Chondrocyte (in vitro differentiated cells): ENCODE measurements around the gene ARPC1B. TPM values are rescaled to one million over a fixed set of nuclear protein-coding genes. Genes with fewer than 3 reads are reported as not detected.
A peak's percentile ranks its signal among the peaks of the same experiment; 100 is the strongest.

Experiments used
- DNase-seq: peaks from one replicate; pipeline ENCODE4 v3.0.0; 2021; ENCODE audit warnings: mixed read lengths, low spot score
- H3K27ac Mint-ChIP-seq: one replicate; pipeline ENCODE4 v1.8.0; 2021; ENCODE audit warnings: mild to moderate bottlenecking, moderate library complexity, mixed read lengths; ENCODE audit not compliant: unreplicated experiment
- H3K27me3 Mint-ChIP-seq: 2 replicates; pipeline ENCODE4 v1.8.0; 2021; ENCODE audit warnings: low read depth, mixed read lengths
- H3K36me3 Mint-ChIP-seq: 2 replicates; pipeline ENCODE4 v1.8.0; 2021; ENCODE audit warnings: low read depth, mixed read lengths
- H3K4me1 Mint-ChIP-seq: 2 replicates; pipeline ENCODE4 v1.8.0; 2021; ENCODE audit warnings: low read depth, mild to moderate bottlenecking, mixed read lengths
- H3K4me3 Mint-ChIP-seq: one replicate; pipeline ENCODE4 v1.8.0; 2021; ENCODE audit warnings: mild to moderate bottlenecking, moderate library complexity, mixed read lengths; ENCODE audit not compliant: unreplicated experiment
- H3K9me3 Mint-ChIP-seq: 2 replicates; pipeline ENCODE4 v1.8.0; 2021; ENCODE audit warnings: low read depth, mixed read lengths
- CTCF ChIP-seq: fragments of 200-600 bp; sonication (generic); IDR thresholded peaks from 2 replicates; pipeline ENCODE4 v1.5.0; 2021; ENCODE audit warnings: antibody characterized with exemption, mild to moderate bottlenecking, moderate library complexity
- total RNA-seq: library from RNA; stranded (reverse); gene quantifications from 3 replicates; pipeline ENCODE4 v1.2.1, GENCODE V29; 2021

Gene ARPC1B
- total RNA-seq, 1 donor from 2014 or later: 130 TPM

DNA sequence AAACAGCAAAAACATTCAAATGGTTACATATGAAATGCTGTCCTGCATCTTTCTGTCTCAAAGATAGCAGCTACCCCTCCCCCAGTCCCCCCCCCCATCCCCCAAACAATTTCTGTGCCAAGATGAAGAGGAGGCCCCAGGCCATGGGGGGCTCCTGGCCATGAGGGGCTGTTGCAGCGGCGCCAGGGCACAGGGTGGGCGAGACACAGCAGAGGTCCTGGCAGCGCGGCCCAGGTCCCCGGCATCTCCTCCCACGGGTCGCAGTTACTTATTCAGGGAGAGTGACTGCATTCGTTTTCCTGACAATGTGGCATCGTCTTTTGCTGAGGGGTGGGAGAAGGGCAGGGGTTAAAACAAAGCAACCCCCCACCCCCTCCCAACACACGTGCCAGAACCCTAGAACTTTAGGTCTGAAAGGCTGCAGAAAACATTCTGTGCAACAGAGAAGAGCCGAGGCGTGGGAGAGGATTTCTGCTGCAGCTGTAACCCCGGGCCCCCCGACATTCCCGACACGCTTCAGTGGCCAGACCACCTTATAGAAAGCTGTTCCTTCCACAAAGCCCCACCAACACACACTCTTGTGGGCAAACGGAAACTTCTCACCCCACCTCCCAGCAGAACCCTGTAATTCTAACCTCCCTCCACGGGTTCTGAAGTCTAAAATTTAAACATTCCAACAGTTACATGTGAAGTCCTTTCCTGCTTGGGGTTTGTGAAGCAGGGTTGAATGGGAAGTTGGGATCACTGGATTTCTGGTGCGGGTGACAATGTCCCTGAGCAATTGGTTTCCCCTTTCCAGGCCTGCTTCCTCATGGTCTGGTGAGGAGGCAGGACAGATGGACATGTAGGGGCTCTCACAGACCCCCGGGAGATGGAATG is 22.1 kb downstream of the ARPC1B start:
- no peak for DNase-seq

DNA sequence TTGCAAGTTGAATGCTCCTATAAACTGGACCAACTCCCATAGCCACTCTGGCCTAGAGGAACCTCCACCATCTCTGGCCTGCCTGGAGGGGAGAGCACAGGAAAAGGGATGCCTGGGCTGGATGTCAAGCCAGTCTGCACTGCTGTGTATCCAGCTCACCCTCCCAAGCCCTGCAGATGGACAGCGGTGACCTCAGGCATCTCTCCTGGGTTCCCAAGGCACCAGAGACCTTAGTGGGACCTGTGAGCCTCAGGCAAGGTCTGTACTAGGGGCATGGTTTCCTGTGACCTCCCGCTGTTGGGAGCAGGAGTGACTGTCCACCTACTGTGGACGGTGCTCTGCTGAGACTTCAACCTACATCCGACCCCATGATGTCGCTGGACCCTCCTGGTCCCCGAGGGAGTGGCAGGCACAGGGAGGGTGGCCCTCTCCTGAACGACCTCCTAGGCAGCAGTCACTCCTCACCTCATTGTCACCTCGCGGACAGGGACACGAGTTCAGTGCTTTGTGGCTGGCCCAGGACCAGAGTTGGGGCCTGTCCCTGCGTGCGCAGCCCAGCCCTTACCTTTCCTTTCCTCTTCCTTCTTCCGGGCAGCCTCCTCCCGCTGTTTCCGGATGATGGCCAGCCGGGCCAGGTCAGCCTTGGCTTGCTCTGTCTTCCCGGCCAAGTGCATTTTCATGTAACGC is 22.9 kb downstream of the ARPC1B start:
- no peak for TF ChIP-seq CTCF
- Mint-ChIP-seq H3K27ac (no peak overlapping the region), H3K36me3 (peaks cover 21% of the 10 kb centered on the region), H3K9me3 (no peaks in the 10 kb centered on the region), H3K4me1 (peaks cover 16% of the 10 kb centered on the region), H3K27me3 (no peaks in the 10 kb centered on the region), H3K4me3 (no peak overlapping the region)
- no peak for DNase-seq

More for the DNA sequence above, 22.1 kb downstream of the ARPC1B start:
- no peak for TF ChIP-seq CTCF
- H3K9me3 Mint-ChIP-seq: no peaks in the 10 kb centered on the region
- peaks cover 24% of the 10 kb centered on the region for H3K36me3 Mint-ChIP-seq
- peaks cover 16% of the 10 kb centered on the region for H3K4me1 Mint-ChIP-seq
- no peaks in the 10 kb centered on the region for H3K27me3 Mint-ChIP-seq
- no peak overlapping the region for H3K4me3 Mint-ChIP-seq
- H3K27ac Mint-ChIP-seq: no peak overlapping the region

GRCh38 chr7:99398891-99399445 is 24.4 kb downstream of the ARPC1B start:
- no peaks in the 10 kb centered on the region for H3K27me3 Mint-ChIP-seq
- H3K27ac Mint-ChIP-seq: peak overlapping the region; percentile 57
- H3K4me1 Mint-ChIP-seq: peaks cover 7% of the 10 kb centered on the region
- no peaks in the 10 kb centered on the region for H3K9me3 Mint-ChIP-seq
- peaks cover 28% of the 10 kb centered on the region for H3K36me3 Mint-ChIP-seq
- no peak for DNase-seq
- no peak for TF ChIP-seq CTCF
- no peak overlapping the region for H3K4me3 Mint-ChIP-seq

DNA sequence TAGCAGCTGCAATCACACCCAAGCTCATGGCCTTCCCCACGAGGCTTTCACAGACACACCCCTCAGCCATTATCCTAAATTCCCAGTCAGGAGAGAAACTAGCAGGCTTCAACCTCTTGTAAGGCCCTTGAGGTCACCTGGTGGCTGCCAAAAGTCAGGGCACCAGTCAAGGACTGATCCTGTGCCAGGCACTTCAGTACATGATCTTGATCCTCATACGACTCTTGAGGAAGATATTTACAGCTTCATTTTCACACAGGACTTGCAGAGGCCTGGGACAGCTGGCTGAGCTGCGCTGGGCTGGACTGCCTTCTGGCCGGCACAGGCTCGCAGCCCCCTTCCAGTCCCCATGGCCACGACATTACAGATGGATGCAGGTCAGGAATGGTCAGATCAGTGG is 25.1 kb downstream of the ARPC1B start:
- no peak overlapping the region for H3K4me3 Mint-ChIP-seq
- H3K27ac Mint-ChIP-seq: no peak overlapping the region

More for the DNA sequence above, 25.1 kb downstream of the ARPC1B start:
- no peaks in the 10 kb centered on the region for H3K27me3 Mint-ChIP-seq
- H3K36me3 Mint-ChIP-seq: peaks cover 28% of the 10 kb centered on the region
- no peak for TF ChIP-seq CTCF
- no peaks in the 10 kb centered on the region for H3K9me3 Mint-ChIP-seq
- no peak for DNase-seq
- peaks cover 12% of the 10 kb centered on the region for H3K4me1 Mint-ChIP-seq
